ENCODE data around the gene PEAK3.

DNA sequence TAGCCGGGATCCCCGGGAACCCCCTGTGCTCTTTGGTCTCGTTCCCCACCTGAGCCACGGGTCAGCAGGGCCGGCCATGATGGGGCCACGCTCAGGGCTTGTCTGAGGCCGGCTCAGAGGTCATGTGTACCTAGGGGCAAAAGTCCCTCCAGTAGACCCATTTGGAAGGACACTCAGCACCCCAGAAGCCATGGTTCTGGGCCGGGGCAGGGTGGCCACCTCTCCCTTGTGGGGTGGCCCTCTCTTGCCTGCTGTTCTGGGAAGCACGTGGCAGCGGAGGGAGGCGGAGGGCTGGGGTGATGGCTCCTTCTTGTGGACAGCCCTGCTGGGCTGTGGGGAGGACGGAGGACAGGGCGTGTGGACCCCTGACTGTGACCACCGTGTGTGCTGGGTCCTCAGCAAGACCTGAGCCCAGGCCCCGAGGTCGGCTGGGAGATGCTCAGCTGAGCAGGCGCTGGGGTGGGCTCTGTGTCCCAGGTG is 6.4 kb upstream of the PEAK3 start:
- TF ChIP-seq CTCF (IDR thresholded peaks at IDR 0.05; ENCODE audit: poor library complexity) = no peak
- no peak for TF ChIP-seq EZH2 (IDR thresholded peaks at IDR 0.05; ENCODE audit: borderline replicate concordance)
- TF ChIP-seq EZH2phosphoT487 (IDR thresholded peaks at IDR 0.05; ENCODE audit: low read depth, severe bottlenecking, unreplicated experiment) = no peak

All from hepatocyte (in vitro differentiated cells).